ENCODE data around the gene FAM184A.

DNA sequence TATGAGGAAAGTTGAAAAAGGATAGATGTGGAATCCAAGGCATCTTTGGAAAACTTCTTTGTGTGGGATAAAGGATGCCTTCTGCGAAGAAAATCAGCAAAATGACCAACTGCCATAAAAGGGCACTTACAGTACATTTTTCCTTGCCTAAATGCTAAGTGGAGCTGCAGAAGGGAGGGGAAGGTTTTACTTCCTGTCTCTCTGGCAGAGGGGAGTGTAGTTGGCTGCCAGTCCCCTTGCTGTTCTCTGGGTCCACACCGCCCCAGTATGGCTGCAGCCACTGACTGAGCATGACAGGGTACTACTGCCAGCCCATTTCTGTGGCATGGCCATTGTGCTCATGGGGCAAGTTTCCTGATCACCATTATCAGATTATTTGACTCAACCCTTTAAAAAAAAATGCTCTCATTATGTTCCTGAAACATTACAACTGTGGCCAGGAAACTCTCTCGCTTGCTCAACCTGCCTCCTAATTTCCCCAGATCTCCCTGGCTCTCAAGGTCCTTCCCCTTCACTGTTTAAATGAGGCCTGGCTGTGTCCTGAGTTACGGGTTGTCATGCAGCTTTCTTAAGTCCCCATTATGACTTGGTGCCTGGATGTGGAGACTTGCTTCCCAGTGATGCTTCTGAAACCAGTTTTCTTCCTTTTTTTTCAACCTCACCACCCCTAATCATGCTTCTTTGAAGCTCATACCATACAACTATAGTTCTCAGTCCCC is 34.5 kb upstream of the FAM184A start:
- TF ChIP-seq EZH2 (IDR thresholded peaks at IDR 0.05; ENCODE audit: insufficient read depth, low read length): no peak
- TF ChIP-seq, protein P1, sequence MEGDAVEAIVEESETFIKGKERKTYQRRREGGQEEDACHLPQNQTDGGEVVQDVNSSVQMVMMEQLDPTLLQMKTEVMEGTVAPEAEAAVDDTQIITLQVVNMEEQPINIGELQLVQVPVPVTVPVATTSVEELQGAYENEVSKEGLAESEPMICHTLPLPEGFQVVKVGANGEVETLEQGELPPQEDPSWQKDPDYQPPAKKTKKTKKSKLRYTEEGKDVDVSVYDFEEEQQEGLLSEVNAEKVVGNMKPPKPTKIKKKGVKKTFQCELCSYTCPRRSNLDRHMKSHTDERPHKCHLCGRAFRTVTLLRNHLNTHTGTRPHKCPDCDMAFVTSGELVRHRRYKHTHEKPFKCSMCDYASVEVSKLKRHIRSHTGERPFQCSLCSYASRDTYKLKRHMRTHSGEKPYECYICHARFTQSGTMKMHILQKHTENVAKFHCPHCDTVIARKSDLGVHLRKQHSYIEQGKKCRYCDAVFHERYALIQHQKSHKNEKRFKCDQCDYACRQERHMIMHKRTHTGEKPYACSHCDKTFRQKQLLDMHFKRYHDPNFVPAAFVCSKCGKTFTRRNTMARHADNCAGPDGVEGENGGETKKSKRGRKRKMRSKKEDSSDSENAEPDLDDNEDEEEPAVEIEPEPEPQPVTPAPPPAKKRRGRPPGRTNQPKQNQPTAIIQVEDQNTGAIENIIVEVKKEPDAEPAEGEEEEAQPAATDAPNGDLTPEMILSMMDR (IDR thresholded peaks at IDR 0.05; ENCODE audit: insufficient read depth, low read depth, low read length): no peak

Measured in astrocyte (in vitro differentiated cells and primary cell).